HuH-7 (cell line): ENCODE measurements around the gene GABARAP.

ENCODE experiments used
- DNase-seq: peaks from one replicate; pipeline ENCODE4 v3.0.0; 2011; ENCODE audit warnings: low spot score

The GABARAP gene

GRCh38 chr17:7222093-7222971 is 19.9 kb downstream of the GABARAP start:
- DNase-seq, result no peak

GRCh38 chr17:7221278-7222092 is 20.8 kb downstream of the GABARAP start:
- no peak for DNase-seq

GRCh38 chr17:7220593-7221277 is 21.5 kb downstream of the GABARAP start:
- DNase-seq, result no peak

DNA sequence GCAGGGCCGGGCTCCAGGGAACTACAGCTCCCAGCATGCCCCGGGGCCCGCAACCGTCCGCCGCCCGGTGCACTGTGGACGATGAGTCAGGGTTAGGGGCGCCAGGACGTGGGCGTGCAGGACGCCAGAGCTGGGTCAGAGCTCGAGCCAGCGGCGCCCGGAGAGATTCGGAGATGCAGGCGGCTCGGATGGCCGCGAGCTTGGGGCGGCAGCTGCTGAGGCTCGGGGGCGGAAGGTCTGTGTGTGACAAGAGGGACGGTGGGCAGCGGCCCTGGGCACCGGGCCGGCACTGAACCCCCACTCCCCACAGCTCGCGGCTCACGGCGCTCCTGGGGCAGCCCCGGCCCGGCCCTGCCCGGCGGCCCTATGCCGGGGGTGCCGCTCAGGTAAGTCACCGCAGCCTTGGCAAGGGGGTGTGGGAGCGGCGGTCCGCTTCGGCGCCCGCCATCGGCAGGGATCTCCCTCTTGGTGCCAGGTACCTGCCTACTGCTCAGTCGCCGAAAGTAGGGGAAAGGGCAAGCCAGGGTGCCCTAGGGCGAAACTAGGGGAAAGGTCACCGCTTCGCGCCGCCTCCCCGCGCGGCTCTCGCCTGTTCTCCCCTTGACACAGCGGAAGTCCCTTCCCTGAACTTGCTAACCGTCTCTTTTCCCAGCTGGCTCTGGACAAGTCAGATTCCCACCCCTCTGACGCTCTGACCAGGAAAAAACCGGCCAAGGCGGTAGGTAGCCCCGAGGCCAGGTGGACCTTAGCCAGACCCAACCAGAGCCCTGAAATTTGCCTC is 22.2 kb downstream of the GABARAP start, which contains the start of the genes ACADVL and DLG4:
ACADVL (plus strand) TSS at position 127 of the 781 bp plus-strand sequence; CDS start at position 174, 47 bp downstream.
DLG4 (minus strand) TSS at position 25 of the 781 bp plus-strand sequence.
- DNase-seq, result peak; percentile 78

DNA sequence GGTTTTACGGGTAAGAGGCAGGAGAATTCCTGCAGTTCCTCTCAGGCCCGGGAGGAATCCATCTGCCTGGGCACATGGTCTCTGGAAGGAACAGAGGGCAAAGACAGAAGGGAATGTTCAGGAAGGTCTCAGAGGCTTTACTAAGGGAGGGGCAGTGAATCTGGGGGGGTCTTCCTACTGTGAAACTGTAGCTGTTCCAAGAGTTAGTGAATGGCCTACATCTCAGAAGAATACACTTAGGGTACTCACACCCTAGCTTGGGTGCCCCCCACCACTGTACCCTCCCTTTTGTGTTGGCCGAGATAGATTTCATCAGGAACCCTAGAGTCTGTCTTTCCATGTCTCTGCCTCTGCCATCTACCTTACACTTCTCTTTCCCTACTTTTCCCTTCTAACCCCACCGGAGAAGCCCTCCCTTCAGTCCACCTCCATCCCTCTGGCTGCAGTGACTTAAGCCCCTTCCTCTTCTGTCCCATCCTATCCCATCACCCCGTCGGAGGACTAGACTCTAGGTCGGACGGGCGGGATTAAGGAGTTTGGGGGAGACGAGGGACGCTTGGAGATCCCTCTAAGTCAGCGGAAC is 22.9 kb downstream of the GABARAP start:
- no peak for DNase-seq

- DNase-seq, result no peak
These were observed 23.5 kb downstream of the GABARAP start for GRCh38 chr17:7218758-7219157.

DNA sequence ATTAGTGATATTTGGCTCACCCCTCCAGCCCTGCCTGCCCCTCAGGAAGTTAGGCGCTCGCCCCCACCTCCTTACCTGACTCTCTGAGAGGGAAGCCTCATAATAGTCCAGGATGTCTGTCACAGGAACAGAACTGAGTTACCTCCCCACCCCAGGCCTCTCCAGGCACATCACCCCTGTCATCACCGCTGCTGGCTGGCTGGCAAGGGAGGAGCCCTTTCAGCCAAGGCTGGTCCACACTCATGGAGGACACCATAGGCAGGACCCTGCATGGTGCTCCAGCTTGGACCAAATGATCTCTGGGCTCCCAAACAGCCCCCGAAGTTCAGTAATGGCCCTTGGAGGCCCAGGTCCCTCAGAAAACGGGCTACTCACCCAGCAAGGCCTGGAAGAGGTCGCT is 24.1 kb downstream of the GABARAP start:
- DNase-seq, result no peak

DNA sequence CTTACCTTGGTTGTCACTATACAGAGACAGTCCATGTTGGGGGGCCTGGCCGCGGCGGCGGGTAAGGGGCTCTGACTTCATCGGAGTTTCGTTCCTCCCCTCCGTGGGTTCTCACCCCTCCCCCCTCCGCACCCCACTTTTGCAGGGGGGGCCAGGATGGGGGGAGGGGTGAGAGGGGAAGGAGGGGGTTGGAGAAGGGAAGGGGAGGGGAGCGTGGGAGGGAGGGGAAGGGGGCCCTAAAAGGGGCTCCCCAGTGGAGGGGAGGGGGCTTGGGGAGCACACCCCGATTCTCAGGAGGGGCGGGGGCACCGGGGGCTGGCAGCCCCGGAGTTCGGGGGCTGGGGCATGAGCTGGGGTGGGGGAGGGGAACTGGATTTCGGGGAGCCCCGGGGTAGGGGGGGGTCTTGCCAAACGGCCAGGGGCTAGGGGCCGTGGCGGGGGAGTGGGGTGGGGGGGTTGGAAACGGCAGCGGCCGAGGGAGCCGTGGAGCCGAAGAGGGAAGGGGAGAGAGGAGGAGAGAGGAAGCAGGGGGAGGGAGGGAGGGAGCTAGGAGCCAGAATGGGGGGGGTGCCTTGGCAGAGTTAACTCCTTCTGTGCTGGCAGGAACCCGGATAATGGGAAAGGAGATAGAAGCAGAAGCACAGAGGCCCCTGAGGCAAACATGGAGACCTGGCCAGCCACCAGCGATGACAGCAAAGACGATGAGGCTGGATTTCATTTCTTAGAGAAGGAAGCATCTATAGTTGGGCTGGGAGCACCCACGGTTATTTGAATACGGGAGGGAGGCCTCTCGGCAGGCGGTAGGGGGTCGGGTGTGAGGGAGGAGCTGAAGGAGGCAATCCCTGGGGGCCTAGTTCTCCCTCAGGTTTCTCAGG is 24.9 kb downstream of the GABARAP start:
- DNase-seq, result no peak

DNA sequence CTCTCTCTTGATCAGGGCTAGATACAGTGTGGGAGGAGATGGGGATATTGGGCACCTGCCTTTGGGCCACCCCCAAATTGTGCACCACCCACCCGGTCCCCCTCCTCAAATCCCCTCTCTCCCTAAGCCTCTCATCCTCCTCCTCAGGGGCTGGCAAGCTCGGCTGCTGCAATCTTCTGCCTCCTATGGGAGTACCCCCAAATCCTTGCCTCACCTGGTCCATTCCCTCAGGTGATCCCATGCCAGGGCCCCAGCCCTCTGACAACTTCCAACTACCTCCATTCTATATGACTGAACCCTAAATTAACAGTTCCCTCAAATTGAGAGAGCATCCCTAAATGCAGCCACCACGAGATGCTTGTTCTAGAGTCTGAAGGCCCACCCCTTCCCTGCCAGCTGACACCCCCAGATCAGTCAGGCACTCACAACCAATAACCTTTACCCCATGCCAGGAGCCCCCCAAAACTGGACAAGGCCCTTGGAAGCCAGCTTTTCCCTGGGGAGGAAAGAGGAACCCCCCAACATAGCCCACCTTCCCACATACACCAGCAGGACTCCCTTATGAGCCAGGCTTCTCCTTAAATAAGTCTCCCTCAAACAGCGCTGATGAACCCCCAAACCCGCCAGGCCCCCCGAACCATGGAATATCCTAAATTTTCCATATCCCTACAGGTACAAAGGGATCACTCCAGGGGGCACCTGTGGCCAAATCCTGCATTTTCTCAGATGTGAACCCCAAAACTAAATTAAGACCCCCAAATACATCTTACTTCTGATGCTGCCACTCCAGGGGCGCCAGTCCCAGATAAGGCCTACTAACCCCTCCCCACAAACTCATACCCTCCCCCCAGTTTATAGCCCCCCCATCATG is 25.8 kb downstream of the GABARAP start:
- no peak for DNase-seq

GRCh38 chr17:7215652-7216180 is 26.5 kb downstream of the GABARAP start:
- DNase-seq, result no peak

DNA sequence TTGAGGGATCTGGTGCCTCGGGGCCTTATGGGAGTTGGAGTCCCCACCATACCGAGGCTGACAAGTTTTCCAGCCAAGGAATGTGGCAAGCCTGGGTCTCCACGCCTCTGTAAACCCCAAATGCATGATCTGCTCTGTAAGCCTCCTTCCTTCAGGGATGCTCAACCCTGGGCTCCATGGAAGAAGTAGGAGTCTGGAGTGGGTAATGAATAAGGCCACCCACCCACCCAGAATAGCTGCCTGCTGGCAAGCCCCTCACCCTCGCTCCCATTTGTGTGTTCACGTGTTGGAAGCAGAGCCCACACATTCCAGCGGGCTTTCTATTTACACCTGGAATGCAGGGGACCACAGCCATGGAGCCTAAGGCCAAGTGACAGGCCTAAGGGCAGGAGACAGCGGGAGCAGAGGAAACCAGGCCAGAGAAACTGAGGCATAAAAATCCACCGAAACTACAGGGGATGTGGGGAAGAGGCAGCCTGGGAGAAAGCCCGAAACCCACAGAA is 27.1 kb downstream of the GABARAP start:
- DNase-seq, result no peak

DNA sequence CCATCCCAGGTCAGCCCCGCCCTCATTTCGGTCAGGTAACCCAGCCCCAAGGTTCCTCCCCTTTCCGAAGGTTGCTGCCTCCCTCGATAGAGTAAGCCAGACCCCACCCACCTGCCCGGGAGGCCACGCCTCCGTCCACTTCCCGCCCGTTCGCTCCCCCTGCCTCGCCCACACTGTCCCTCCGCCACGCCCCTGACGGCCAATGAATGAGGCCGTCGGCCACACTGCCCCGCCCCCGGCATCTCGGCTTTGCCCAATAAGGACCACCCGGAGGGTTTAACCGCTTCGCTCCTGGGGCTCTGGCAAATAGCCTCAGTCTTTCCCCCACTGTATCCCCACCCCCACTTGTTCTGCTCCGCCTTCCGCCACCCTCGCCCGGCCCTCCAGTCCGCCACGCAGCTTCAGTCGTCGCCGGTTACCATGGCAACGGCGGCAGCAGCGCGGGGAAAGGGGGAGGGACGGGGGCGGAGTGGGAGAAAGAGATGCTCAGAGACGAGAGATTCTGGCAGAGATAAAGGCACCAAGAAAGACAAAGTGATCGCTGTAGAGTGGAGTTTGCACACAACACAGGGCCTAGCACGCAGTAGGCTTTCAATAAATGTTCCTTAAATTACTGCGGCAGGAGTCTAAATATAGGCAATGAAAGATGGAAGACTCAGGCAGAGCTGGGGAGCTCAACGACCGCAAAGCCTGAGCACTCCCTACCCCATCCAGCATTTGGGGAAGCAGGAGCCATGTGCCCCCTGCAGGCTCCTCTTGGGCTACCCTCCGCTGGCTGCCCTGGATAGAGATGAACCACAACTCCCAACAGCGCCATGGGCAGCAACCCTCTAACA is 27.7 kb downstream of the GABARAP start:
- DNase-seq, result peak; percentile 94

- DNase-seq, result peak; percentile 74
These were observed 28.4 kb downstream of the GABARAP start for GRCh38 chr17:7213895-7214299.

- DNase-seq, result no peak
These were observed 30.6 kb downstream of the GABARAP start for GRCh38 chr17:7211491-7212273.

GRCh38 chr17:7208754-7209460 is 33.3 kb downstream of the GABARAP start:
- DNase-seq, result no peak

- no peak for DNase-seq
These were observed 34.1 kb downstream of the GABARAP start for GRCh38 chr17:7208027-7208571.
